Kidney epithelial cell (primary cell): ENCODE results near the gene CYP2W1. TPM values are rescaled to one million over a fixed set of nuclear protein-coding genes. Genes with fewer than 3 reads are reported as not detected.

ENCODE experiments used
- DNase-seq: peaks from one replicate; pipeline ENCODE4 v3.0.0-alpha.2; 2010; ENCODE audit warnings: low read depth
- H3K27me3 ChIP-seq: 2 replicates; pipeline ENCODE4 v1.6.0; 2011; ENCODE audit warnings: low read length; ENCODE audit not compliant: control insufficient read depth, insufficient read depth
- H3K36me3 ChIP-seq: 2 replicates; pipeline ENCODE4 v1.5.1; 2011; ENCODE audit warnings: low read length; ENCODE audit not compliant: control insufficient read depth, insufficient read depth
- H3K4me3 ChIP-seq: 2 replicates; pipeline ENCODE4 v1.5.1; 2011; ENCODE audit warnings: low read depth, mild to moderate bottlenecking, control low read depth, low read length
- CTCF ChIP-seq: IDR thresholded peaks from 2 replicates; pipeline ENCODE4 v1.5.1; 2011; ENCODE audit warnings: mild to moderate bottlenecking, moderate library complexity, low read length, control low read depth, inconsistent platforms; ENCODE audit not compliant: insufficient read depth, poor library complexity, severe bottlenecking
- total RNA-seq: library from RNA; depleted of rRNA; stranded (reverse); fragments of >200 nt; gene quantifications from 2 replicates; pipeline ENCODE4 v1.2.3, GENCODE V29; 2015

CYP2W1 gene
- total RNA-seq, 1 donor from 2014 or later, result not detected

- no peak overlapping the region for H3K4me3 ChIP-seq
- no peaks in the 10 kb centered on the region for H3K36me3 ChIP-seq
These were observed 31.0 kb upstream of the CYP2W1 start for GRCh38 chr7:951881-952547.

GRCh38 chr7:952548-953441, 30.2 kb upstream of the CYP2W1 start:
- no peak overlapping the region for H3K4me3 ChIP-seq
- no peak for DNase-seq
- peaks cover 33% of the 10 kb centered on the region for H3K27me3 ChIP-seq
- no peak for TF ChIP-seq CTCF
- H3K36me3 ChIP-seq, result no peaks in the 10 kb centered on the region

More at GRCh38 chr7:951881-952547, 31.0 kb upstream of the CYP2W1 start:
- TF ChIP-seq CTCF, result no peak
- peaks cover 29% of the 10 kb centered on the region for H3K27me3 ChIP-seq
- DNase-seq, result no peak

GRCh38 chr7:953547-954327, 29.2 kb upstream of the CYP2W1 start:
- TF ChIP-seq CTCF, result no peak
- H3K27me3 ChIP-seq, result peaks cover 41% of the 10 kb centered on the region
- no peaks in the 10 kb centered on the region for H3K36me3 ChIP-seq
- no peak for DNase-seq
- peak overlapping the region; percentile 34 for H3K4me3 ChIP-seq

- DNase-seq, result no peak
- H3K27me3 ChIP-seq, result peaks cover 46% of the 10 kb centered on the region
- TF ChIP-seq CTCF, result no peak
- H3K4me3 ChIP-seq, result peak within 1 kb of the TSS; percentile 34
- no peaks in the 10 kb centered on the region for H3K36me3 ChIP-seq
These were observed 28.4 kb upstream of the CYP2W1 start, which contains the start of gene ADAP1 for GRCh38 chr7:954330-955238. TSS of gene ADAP1 (minus strand) at chr7:954680. CDS start at chr7:954477, 203 bp downstream.

- no peaks in the 10 kb centered on the region for H3K36me3 ChIP-seq
- no peak for DNase-seq
- H3K27me3 ChIP-seq, result peaks cover 52% of the 10 kb centered on the region
These were observed 26.9 kb upstream of the CYP2W1 start for GRCh38 chr7:956031-956430.

More at GRCh38 chr7:956031-956430, 26.9 kb upstream of the CYP2W1 start:
- H3K4me3 ChIP-seq, result no peak overlapping the region
- TF ChIP-seq CTCF, result no peak
